ENCODE results near the gene CD1B.
"Not testable (repeated sequence)": the region's sequence is repeated elsewhere in the genome, so short reads cannot be mapped to it uniquely, and the experiment has no call there.

The CD1B gene

GRCh38 chr1:158328426-158328825, 2.9 kb downstream of the CD1B start:
- DNase-seq (ENCODE audit: low spot score) = no peak

GRCh38 chr1:158327481-158327880, 3.9 kb downstream of the CD1B start:
- no peak for DNase-seq (ENCODE audit: low spot score)

- DNase-seq (ENCODE audit: low spot score) = no peak
Observed at GRCh38 chr1:158324395-158324794, 6.9 kb downstream of the CD1B start.

- no peak for DNase-seq (ENCODE audit: low spot score)
Observed at GRCh38 chr1:158323866-158324265, 7.5 kb downstream of the CD1B start.

- DNase-seq (ENCODE audit: low spot score) = no peak
Observed at GRCh38 chr1:158311066-158311465, 20.3 kb downstream of the CD1B start.

GRCh38 chr1:158310623-158311022, 20.7 kb downstream of the CD1B start:
- no peak for DNase-seq (ENCODE audit: low spot score)

GRCh38 chr1:158295791-158296190, 35.5 kb downstream of the CD1B start:
- no peak for DNase-seq (ENCODE audit: low spot score)

- no peak for DNase-seq (ENCODE audit: low spot score)
Observed at GRCh38 chr1:158290321-158290844, 40.9 kb downstream of the CD1B start.

GRCh38 chr1:158289811-158290210, 41.5 kb downstream of the CD1B start, which contains the start of gene CD1C:
Gene CD1C (plus strand): TSS chr1:158289923. CDS start chr1:158290065, 142 bp downstream.
- no peak for DNase-seq (ENCODE audit: low spot score)

- no peak for DNase-seq (ENCODE audit: low spot score)
Observed at GRCh38 chr1:158286941-158287346, 44.4 kb downstream of the CD1B start.

- no peak for DNase-seq (ENCODE audit: low spot score)
Observed at GRCh38 chr1:158286487-158286886, 44.8 kb downstream of the CD1B start.

- DNase-seq (ENCODE audit: low spot score) = no peak
Observed at GRCh38 chr1:158285756-158286241, 45.5 kb downstream of the CD1B start.

GRCh38 chr1:158283965-158284364, 47.4 kb downstream of the CD1B start:
- no peak for DNase-seq (ENCODE audit: low spot score)

GRCh38 chr1:158282421-158282820, 48.9 kb downstream of the CD1B start:
- not testable (repeated sequence) for DNase-seq (ENCODE audit: low spot score)

All from D341Med (cell line).